HG02852 (cell line): ENCODE results near the gene SPOCK1.

ENCODE experiments used
- ATAC-seq: cut with Tn5 transposase; IDR thresholded peaks from one replicate; pipeline ENCODE4 v1.9.1; 2021; ENCODE audit warnings: mild to moderate bottlenecking, moderate library complexity; ENCODE audit not compliant: unreplicated experiment

SPOCK1 gene

DNA sequence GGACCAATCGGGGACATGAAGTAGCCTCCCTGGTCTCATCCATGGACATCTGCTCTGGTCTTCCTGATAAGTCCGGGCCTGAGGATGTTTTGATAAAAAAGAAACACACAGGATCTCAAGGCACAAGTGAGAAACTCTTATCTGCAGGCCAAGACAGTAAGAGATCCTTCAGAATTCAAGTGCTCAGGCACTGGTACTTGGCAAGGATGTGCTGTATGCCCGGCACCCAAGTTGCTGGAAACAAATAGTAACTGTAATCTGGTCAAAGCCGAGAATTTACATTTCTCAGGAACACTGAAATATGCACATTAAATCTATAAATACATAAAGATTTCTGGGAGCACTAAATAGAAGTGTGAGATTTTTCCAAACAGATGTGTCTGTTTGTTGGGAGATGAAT lies 165.7 kb downstream of the SPOCK1 start:
- ATAC-seq = no peak

GRCh38 chr5:137332296-137332695 lies 166.8 kb downstream of the SPOCK1 start:
- ATAC-seq = no peak

- ATAC-seq = no peak
Measured at GRCh38 chr5:137329586-137330296, 169.4 kb downstream of the SPOCK1 start.

- ATAC-seq = no peak
Measured at GRCh38 chr5:137328991-137329390, 170.1 kb downstream of the SPOCK1 start.

GRCh38 chr5:137328463-137328862 lies 170.7 kb downstream of the SPOCK1 start:
- ATAC-seq = no peak

DNA sequence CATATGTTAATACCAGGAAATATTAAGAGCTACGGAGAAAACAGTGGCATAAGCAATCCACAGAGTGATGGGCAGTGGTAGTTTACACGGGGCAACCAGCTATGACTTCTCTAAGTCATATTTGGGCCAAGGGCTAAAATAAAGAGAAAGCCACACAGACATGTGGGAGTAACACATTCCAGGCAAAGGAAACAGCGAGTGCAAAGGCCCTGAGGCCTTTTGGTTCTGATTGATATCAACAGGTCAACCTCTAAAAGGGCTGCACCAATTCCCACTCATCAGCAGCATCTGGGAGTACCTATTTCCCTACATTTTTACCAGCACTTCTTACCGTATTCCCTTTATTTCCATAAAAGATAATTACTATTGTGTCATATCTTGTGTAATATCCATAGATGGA lies 173.4 kb downstream of the SPOCK1 start:
- ATAC-seq = no peak

DNA sequence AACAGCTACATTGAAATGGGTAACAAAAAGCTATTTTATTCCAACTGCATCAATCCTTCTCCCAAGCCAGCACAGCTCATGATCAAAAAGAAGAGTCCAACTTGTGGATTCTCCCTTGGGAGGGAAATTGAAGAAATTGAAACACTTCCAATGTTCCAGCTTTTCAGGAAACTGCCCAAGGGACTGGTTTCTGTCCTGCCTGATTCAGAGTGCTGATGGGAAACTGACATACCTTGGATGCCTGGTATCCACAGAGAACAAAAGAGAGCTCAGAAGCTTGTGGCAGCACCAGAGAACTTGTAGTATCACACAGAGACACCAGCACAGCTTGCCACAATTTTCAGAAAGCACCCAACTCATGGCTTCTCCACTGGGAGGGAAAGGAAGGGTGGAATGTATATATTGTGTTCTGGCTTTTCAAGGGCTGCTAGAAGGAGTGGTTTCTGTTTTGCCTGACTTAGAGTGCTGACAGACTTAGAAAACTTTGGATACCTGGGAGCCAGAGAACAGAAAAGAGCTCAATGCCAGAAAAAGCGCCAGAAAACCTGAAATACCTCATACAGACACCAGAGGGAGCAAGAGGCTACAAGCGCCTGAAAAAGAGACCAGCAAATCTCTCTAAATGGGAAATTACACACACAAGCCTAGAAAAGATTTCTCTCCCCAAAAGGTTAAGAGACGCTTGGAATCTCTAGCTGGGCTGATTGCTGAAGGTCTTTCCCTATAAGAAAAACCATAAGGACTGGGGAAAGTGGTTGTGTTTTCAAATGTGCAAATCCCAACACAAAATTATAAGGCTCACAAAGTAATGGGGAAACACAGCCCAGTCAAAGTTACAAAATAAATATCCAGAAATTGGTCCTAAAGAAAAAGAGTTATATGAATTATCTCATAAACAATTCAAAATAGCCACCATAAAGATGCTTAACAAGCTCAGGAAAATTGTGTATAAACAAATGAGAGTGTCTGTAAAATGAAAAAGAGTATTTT lies 178.8 kb downstream of the SPOCK1 start:
- ATAC-seq = no peak

- no peak for ATAC-seq
Measured at GRCh38 chr5:137318027-137318426, 181.1 kb downstream of the SPOCK1 start.

GRCh38 chr5:137316346-137316736 lies 182.8 kb downstream of the SPOCK1 start:
- no peak for ATAC-seq

GRCh38 chr5:137315534-137316345 lies 183.4 kb downstream of the SPOCK1 start:
- no peak for ATAC-seq

DNA sequence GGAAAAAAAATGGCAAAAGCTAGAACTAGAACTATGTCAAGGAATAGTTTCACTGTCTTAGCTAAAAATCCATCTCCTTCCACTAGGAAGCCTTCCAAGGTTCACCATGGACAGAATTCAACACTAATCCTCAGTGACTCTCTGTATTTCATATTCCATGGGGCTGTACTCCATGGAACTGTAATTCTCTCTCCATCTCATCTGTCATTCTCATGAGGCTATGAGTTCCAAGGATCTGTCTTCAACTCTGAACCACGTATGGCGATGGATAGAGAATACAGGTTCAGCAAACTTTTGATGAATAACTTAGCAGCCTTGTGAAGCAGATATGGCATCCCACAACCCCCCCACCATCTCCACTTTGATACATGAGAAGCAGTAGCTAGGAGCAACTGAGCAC lies 184.0 kb downstream of the SPOCK1 start:
- no peak for ATAC-seq

DNA sequence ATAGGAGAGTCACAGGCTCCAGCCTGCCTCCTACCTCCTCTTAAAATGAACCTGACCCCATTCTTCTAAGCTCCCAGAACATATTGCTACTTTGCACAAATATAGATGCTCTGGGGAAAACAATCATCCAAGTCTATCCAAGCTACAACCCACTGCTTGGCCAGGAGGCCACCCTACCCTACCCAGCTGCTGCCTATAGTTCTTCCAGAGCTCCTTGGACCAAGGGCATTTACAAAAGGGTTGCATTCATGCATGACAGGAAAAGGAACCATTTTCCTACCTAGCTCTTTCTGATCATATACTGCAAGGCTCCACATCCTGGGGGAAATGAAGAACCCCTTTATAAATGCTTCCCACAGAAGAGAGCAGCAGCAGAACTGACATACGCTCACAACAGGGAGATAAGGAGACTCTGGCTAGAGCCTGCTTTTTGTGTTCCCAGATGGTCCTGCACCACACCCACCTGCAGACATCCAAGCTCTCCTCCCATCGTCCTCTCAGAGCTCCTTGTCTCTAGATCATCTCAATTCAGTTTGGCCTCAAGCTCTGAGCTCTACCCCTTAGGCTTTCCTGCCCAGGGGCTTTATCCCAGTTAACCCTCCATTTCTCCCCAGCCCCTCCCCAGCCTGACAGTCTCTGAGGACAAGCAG lies 185.5 kb downstream of the SPOCK1 start:
- ATAC-seq = no peak

- no peak for ATAC-seq
Measured at GRCh38 chr5:137312011-137312410, 187.1 kb downstream of the SPOCK1 start.

DNA sequence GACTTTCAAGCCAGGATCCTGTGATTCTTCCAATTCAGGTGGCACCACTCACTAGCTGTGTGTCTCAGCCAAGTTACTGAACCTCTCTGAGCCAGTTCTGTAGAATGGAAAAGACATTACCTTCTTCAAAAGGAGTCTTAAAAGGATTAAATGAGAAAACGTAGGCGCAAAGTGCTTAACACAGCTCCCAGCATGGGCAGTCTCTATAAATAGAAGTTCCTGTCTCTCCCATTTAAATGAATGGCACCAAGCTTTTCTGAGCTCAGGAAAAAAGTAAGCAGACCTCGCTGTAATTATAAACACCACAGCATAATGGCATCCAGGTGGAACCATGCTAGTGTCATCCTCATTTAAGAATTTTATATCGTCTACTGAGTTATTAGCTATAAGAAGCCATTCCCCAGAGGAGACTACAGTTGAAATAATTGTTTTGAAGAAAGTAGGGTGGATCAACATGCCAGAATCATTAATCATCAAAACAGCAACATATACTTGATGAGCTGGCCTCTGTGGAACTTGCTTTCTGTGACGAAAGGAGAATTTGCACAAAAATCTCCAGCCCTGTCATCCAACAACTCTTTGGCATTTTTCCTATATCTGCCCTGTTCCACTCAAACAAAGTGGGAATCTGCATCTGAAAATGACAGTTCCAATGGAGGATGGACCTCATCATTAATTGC lies 188.9 kb downstream of the SPOCK1 start:
- no peak for ATAC-seq

DNA sequence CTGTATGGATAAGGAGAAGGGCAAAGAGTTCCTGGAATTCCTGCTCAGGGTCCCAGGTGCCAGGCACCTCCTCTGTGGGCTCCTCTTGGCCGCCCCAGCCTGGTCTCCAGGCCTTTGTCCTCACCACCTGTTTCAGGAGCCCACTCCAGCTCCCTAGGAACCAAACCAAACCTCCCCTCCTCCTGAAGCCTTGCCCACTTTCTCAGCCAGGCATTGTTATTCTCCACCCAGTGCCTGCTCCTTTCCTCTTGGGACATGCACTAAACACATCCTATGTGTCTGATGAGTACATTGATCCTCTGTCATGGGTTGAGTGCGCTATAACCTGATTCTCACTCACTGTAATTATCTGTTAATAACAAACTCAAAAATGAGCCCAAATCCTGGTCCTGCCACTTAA lies 189.8 kb downstream of the SPOCK1 start:
- ATAC-seq = no peak

GRCh38 chr5:137308311-137308710 lies 190.8 kb downstream of the SPOCK1 start:
- ATAC-seq = no peak

- no peak for ATAC-seq
Measured at GRCh38 chr5:137306903-137307302, 192.2 kb downstream of the SPOCK1 start.

DNA sequence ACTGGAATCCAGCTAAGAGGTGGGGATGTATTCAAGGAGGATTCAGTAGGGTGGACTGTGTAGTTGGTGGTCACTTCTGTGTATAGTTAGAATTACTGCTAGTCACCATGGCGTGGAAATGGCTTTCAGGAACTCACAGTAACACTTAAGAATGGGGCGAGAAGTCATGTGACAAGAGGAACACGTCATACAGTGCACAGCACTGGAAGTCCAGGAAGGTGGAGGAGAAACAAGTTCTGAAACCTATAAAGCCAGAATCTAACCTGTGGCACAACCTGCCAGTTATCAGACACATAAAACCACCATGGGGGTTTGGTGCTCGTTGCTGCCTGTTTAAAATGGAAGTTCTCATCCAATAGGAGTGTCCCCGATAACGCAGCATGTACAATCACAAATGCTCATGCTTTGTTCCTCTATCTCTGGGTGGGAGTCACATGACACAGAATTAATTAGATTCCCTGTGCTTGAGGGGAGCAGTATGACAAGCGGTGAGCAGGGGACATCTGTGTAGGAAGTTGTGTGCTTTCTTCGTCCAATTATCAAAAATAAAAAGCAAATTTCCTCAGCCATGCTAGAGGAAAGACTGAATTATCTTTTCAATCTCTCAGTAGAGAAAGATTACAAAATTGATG lies 193.0 kb downstream of the SPOCK1 start:
- ATAC-seq = no peak

DNA sequence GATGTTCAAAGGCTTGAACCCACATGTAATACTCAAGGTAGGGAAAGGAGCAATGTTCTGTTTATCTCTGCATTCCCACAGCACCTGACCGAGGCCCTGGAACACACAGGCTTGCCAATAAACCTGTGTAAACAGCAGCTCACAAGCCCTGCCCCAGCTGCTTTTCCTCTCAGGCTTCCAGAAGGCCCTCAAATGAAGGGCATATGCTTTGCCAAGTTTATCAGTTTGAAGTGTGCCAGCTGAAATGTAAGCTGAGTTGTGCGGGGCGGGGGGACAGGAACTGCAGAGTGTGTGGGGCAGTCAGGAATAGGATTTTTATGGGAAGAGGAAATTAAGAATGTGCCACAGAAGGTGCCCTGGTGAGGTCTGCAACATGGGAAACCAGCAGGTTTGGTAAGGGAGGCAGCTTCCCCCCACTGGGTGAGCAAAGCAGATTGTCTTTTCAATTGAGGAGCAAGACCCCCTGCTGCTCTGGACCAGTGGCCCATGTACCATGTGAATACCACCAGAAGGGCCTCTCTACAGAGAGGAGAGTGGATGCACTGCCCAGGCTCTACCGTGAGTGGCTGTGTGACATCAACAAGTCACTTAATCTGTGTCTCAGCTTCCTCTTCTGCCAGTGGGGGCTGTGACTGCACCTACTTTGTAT lies 194.8 kb downstream of the SPOCK1 start:
- no peak for ATAC-seq
